WTC11 (cell line): ENCODE results near the gene VSTM2L. TPM values are rescaled to one million over a fixed set of nuclear protein-coding genes. Genes with fewer than 3 reads are reported as not detected.

Source experiments
- ATAC-seq: fragments of 200-7000 bp; cut with Tn5 transposase; 2 replicates; pipeline ENCODE4 v1.10.0; 2021; ENCODE audit warnings: mild to moderate bottlenecking, moderate library complexity
- CTCF ChIA-PET: fragments of 300-600 bp; sonication (Branson Sonifier 250); formaldehyde crosslinking; loops from one replicate; lab custom pipeline; 2021; ENCODE audit warnings: antibody characterized with exemption; lab: Charles Lee
- POLR2A ChIA-PET: fragments of 350-600 bp; sonication (Branson Sonifier 250); formaldehyde crosslinking; loops from one replicate; lab custom pipeline; 2021; ENCODE audit warnings: antibody characterized with exemption; lab: Charles Lee
- DNase-seq: peaks from one replicate; pipeline ENCODE4 v3.0.0; 2021; ENCODE audit warnings: low spot score
- H3K27ac Mint-ChIP-seq: 2 replicates; pipeline ENCODE4 v1.8.0; 2021; ENCODE audit warnings: mixed read lengths
- H3K27me3 Mint-ChIP-seq: 2 replicates; pipeline ENCODE4 v1.8.0; 2021; ENCODE audit warnings: low read depth, mild to moderate bottlenecking, moderate library complexity, mixed read lengths
- H3K36me3 Mint-ChIP-seq: 2 replicates; pipeline ENCODE4 v1.8.0; 2021; ENCODE audit warnings: mixed read lengths
- H3K4me1 Mint-ChIP-seq: 2 replicates; pipeline ENCODE4 v1.8.0; 2022; ENCODE audit warnings: mixed read lengths
- H3K4me3 Mint-ChIP-seq: 2 replicates; pipeline ENCODE4 v1.8.0; 2021; ENCODE audit warnings: mild to moderate bottlenecking, moderate library complexity, mixed read lengths
- H3K9me3 Mint-ChIP-seq: 2 replicates; pipeline ENCODE4 v1.8.0; 2021; ENCODE audit warnings: mixed read lengths
- CREB1 ChIP-seq: sonication (generic); formaldehyde crosslinking; IDR thresholded peaks from 2 replicates; pipeline ENCODE4 v1.8.0; 2023; ENCODE audit warnings: mild to moderate bottlenecking, missing genetic modification reagents
- CTCF ChIP-seq: fragments of 200-600 bp; IDR thresholded peaks from 2 replicates; pipeline ENCODE4 v1.8.0; 2022; ENCODE audit warnings: antibody characterized with exemption
- ELF4 ChIP-seq: sonication (generic); formaldehyde crosslinking; IDR thresholded peaks from 2 replicates; pipeline ENCODE4 v1.8.1; 2022; ENCODE audit warnings: low read depth, mild to moderate bottlenecking, moderate library complexity, missing genetic modification reagents
- ETV6 ChIP-seq: sonication (generic); formaldehyde crosslinking; IDR thresholded peaks from 2 replicates; pipeline ENCODE4 v1.8.1; 2022; ENCODE audit warnings: mild to moderate bottlenecking, missing genetic modification reagents
- FOXJ3 ChIP-seq: sonication (generic); formaldehyde crosslinking; IDR thresholded peaks from 2 replicates; pipeline ENCODE4 v1.9.0; 2021; ENCODE audit warnings: missing genetic modification reagents, mild to moderate bottlenecking, borderline replicate concordance
- GTF2I ChIP-seq: fragments of 250-450 bp; sonication (Bioruptor Pico); conservative IDR thresholded peaks from 2 replicates; pipeline ENCODE4 v1.4.0; 2021; ENCODE audit warnings: mild to moderate bottlenecking
- IRF1 ChIP-seq: sonication (generic); formaldehyde crosslinking; IDR thresholded peaks from 2 replicates; pipeline ENCODE4 v1.8.0; 2023; ENCODE audit warnings: missing genetic modification reagents
- JUN ChIP-seq: sonication (generic); formaldehyde crosslinking; IDR thresholded peaks from 2 replicates; pipeline ENCODE4 v1.8.0; 2023; ENCODE audit warnings: mild to moderate bottlenecking, missing genetic modification reagents
- KAT7 ChIP-seq: sonication (generic); formaldehyde crosslinking; IDR thresholded peaks from 2 replicates; pipeline ENCODE4 v1.8.1; 2023; ENCODE audit warnings: missing genetic modification reagents, mild to moderate bottlenecking, borderline replicate concordance
- NFE2L1 ChIP-seq: sonication (generic); formaldehyde crosslinking; IDR thresholded peaks from 2 replicates; pipeline ENCODE4 v1.8.1; 2023; ENCODE audit warnings: missing genetic modification reagents
- NFYB ChIP-seq: sonication (generic); formaldehyde crosslinking; conservative IDR thresholded peaks from 2 replicates; pipeline ENCODE4 v1.8.0; 2022; ENCODE audit warnings: low read depth, missing genetic modification reagents
- NR3C1 ChIP-seq: sonication (generic); formaldehyde crosslinking; conservative IDR thresholded peaks from 2 replicates; pipeline ENCODE4 v1.8.1; 2023; ENCODE audit warnings: low read depth, mild to moderate bottlenecking, missing genetic modification reagents
- RELA ChIP-seq: sonication (generic); formaldehyde crosslinking; IDR thresholded peaks from 2 replicates; pipeline ENCODE4 v1.8.1; 2022; ENCODE audit warnings: missing genetic modification reagents, mild to moderate bottlenecking, borderline replicate concordance
- RORB ChIP-seq: fragments of 250-450 bp; sonication (Bioruptor Pico); IDR thresholded peaks from 2 replicates; pipeline ENCODE4 v1.9.0; 2021; ENCODE audit warnings: mild to moderate bottlenecking
- TEAD1 ChIP-seq: sonication (generic); formaldehyde crosslinking; IDR thresholded peaks from 2 replicates; pipeline ENCODE4 v1.8.0; 2022; ENCODE audit warnings: mild to moderate bottlenecking, missing genetic modification reagents
- TEAD4 ChIP-seq: sonication (generic); formaldehyde crosslinking; IDR thresholded peaks from 2 replicates; pipeline ENCODE4 v1.8.0; 2022; ENCODE audit warnings: mild to moderate bottlenecking, missing genetic modification reagents
- TP53 ChIP-seq: sonication (generic); formaldehyde crosslinking; IDR thresholded peaks from 2 replicates; pipeline ENCODE4 v1.8.1; 2023; ENCODE audit warnings: mild to moderate bottlenecking, missing genetic modification reagents
- ZBTB43 ChIP-seq: sonication (generic); formaldehyde crosslinking; IDR thresholded peaks from 2 replicates; pipeline ENCODE4 v1.8.1; 2023; ENCODE audit warnings: mild to moderate bottlenecking, missing genetic modification reagents
- ZNF138 ChIP-seq: sonication (generic); formaldehyde crosslinking; conservative IDR thresholded peaks from 2 replicates; pipeline ENCODE4 v1.8.1; 2022; ENCODE audit warnings: mild to moderate bottlenecking, moderate library complexity, missing genetic modification reagents
- ZNF263 ChIP-seq: sonication (generic); formaldehyde crosslinking; IDR thresholded peaks from 2 replicates; pipeline ENCODE4 v1.8.1; 2022; ENCODE audit warnings: low read depth, mild to moderate bottlenecking, moderate library complexity, missing genetic modification reagents
- ZNF396 ChIP-seq: fragments of 250-450 bp; sonication (Bioruptor Pico); IDR thresholded peaks from 2 replicates; pipeline ENCODE4 v1.8.0; 2021; ENCODE audit warnings: mild to moderate bottlenecking, moderate library complexity, borderline replicate concordance
- ZNF532 ChIP-seq: fragments of 250-450 bp; sonication (Bioruptor Pico); IDR thresholded peaks from 2 replicates; pipeline ENCODE4 v1.9.0; 2021; ENCODE audit warnings: mild to moderate bottlenecking, borderline replicate concordance
- ZSCAN18 ChIP-seq: fragments of 250-450 bp; sonication (Bioruptor Pico); IDR thresholded peaks from 2 replicates; pipeline ENCODE4 v2.1.2; 2022; ENCODE audit warnings: mild to moderate bottlenecking, moderate library complexity
- total RNA-seq: library from RNA; stranded (reverse); gene quantifications from 3 replicates; pipeline ENCODE4 v1.2.3, GENCODE V29; 2021

Gene VSTM2L
- total RNA-seq, 1 experiment from 2014 or later = 1.9 TPM

GRCh38 chr20:37990571-37991151 lies 87.7 kb downstream of the VSTM2L start (continued):
- TF ChIP-seq NFYB (no peak), CTCF (no peak), ZBTB43 (CRISPR knock-in tag) (no peak), KAT7 (CRISPR knock-in tag) (no peak)

- H3K4me3 Mint-ChIP-seq = no peak overlapping the region
- ChIA-PET POLR2A (no interaction called here), CTCF (interaction anchor here (2.8 to 4.6 kb wide), 2 partner anchors 89 to 427 kb away, joined by 16 to 29 read pairs; partner anchors contain the start of gene VSTM2L)
- H3K36me3 Mint-ChIP-seq = peaks cover 40% of the 10 kb centered on the region
- ATAC-seq (no peak), DNase-seq (no peak)
- H3K9me3 Mint-ChIP-seq = no peaks in the 10 kb centered on the region
- H3K4me1 Mint-ChIP-seq = peaks cover 4% of the 10 kb centered on the region; the same call in 1 of the 2 replicates
- TF ChIP-seq ZNF138 (CRISPR knock-in tag) (no peak), NR3C1 (no peak), ETV6 (CRISPR knock-in tag) (no peak), FOXJ3 (CRISPR knock-in tag) (no peak), ZSCAN18 (CRISPR knock-in tag) (no peak), ZNF396 (no peak), ELF4 (CRISPR knock-in tag) (no peak), ZNF263 (CRISPR knock-in tag) (no peak), CREB1 (CRISPR knock-in tag) (no peak), NFE2L1 (no peak), RORB (CRISPR knock-in tag) (no peak), IRF1 (no peak), JUN (CRISPR knock-in tag) (no peak), TP53 (CRISPR knock-in tag) (no peak)
- H3K27ac Mint-ChIP-seq = no peak overlapping the region
- H3K27me3 Mint-ChIP-seq = no peaks in the 10 kb centered on the region
Measured at GRCh38 chr20:37991157-37991866, 88.4 kb downstream of the VSTM2L start.

GRCh38 chr20:37991908-37992307 lies 89.0 kb downstream of the VSTM2L start:
- Mint-ChIP-seq H3K27me3 (no peaks in the 10 kb centered on the region), H3K27ac (no peak overlapping the region), H3K4me1 (peaks cover 4% of the 10 kb centered on the region; the same call in 1 of the 2 replicates), H3K9me3 (no peaks in the 10 kb centered on the region), H3K36me3 (peaks cover 45% of the 10 kb centered on the region), H3K4me3 (no peak overlapping the region)
- ChIA-PET POLR2A (no interaction called here), CTCF (interaction anchor here (1.2 to 4.6 kb wide), 8 partner anchors 8 to 428 kb away, joined by 3 to 32 read pairs (median 7); partner anchors contain the start of gene VSTM2L)
- DNase-seq (no peak), ATAC-seq (no peak)
- TF ChIP-seq TEAD1 = no peak
- no peak for TF ChIP-seq NFYB
- TF ChIP-seq RELA (CRISPR knock-in tag) = no peak
- TF ChIP-seq TEAD4 (CRISPR knock-in tag) = no peak
- TF ChIP-seq GTF2I (CRISPR knock-in tag) = no peak
- no peak for TF ChIP-seq ZNF532 (CRISPR knock-in tag)
